ENCODE data around the gene ATPAF1.

GRCh38 chr1:46677339-46677738 lies 9.2 kb upstream of the ATPAF1 start:
- TF ChIP-seq EZH2phosphoT487 (IDR thresholded peaks at IDR 0.05; ENCODE audit: insufficient read depth, low read depth) (no peak), EZH2 (IDR thresholded peaks at IDR 0.05; ENCODE audit: insufficient read depth, poor library complexity, severe bottlenecking) (no peak)

Measured in GM23248 (cell line).